ENCODE results near the gene GLOD5.

The GLOD5 gene

DNA sequence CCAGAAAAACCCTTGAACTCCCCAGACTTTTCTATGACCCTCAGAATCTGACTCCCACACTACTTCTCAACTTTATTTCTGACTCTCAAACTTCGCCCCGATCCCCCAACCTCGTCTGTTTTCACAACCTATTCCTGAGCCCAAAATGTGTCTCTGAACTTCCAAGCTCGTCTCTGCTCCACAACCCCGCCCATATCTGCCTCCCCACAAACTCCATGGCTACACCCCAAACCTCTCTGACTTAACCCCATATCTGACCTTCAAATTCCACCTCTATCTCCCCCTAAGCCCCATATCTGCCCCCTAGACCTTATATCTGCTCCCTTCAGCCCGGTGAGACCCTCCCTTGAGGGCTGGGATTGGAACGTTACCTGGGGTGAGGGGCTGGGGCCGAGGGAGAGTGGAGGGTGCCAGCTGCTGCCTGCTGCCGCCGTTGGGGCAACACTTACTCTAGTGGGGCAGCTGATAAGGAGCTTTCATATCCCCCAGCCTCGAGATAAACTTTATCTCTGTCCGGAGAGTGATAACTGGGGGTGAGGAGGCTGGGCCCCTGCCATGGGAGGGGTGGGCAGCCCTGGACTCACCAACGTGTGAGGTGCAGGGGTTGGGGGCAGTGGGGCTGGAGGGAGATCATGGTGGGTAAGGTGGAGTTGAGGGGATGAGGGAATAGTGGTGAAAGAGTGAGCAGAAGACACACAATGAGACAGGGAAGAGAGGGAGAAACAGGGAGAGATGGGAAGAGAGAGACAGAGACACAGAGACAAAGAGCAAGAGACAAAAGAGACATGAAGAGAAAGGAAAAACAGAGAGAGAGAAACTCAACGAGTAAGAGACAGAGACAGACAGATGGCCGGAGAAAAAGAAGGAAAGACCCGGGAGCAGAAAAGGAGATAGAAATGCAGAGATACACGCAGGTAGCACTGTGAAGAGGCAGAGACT lies 26.2 kb downstream of the GLOD5 start (continued):
- no peak for TF ChIP-seq PPARA (CRISPR knock-in tag; IDR thresholded peaks at IDR 0.05; ENCODE audit: borderline replicate concordance)
- TF ChIP-seq ZFP30 (CRISPR knock-in tag; IDR thresholded peaks at IDR 0.05) = no peak
- TF ChIP-seq ZNF565 (CRISPR knock-in tag; conservative IDR thresholded peaks at IDR 0.05; ENCODE audit: low read depth) = no peak
- no peak for TF ChIP-seq CSDC2 (CRISPR knock-in tag; IDR thresholded peaks at IDR 0.05)

- ATAC-seq = no peak
- no peak for TF ChIP-seq CREB5 (CRISPR knock-in tag; IDR thresholded peaks at IDR 0.05; ENCODE audit: low read depth)
Observed at GRCh38 chrX:48789366-48790220, 28.0 kb downstream of the GLOD5 start.

DNA sequence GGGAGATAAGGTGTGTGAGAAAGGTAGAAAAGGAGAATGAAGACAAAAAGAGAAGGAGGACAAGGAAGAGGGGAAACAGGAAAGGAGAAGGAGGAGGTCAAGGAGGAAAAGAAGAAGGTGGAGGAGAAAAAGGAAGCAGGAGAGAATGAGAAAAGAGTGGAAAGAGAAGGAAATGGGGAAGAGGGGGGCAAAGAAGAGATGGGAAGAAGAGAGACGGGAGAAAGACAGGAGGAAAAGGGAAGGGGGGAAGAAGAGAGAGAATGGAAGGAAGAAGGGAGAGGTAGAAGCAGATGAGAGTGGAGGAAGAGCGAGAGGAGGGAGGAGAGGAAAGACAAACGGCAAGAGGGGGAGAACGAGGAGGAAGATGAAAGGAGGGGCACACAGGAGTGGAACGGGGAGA lies 28.9 kb downstream of the GLOD5 start:
- TF ChIP-seq ESRRG (CRISPR knock-in tag; IDR thresholded peaks at IDR 0.05) = no peak
- no peak for TF ChIP-seq TOX (CRISPR knock-in tag; IDR thresholded peaks at IDR 0.05; ENCODE audit: borderline replicate concordance)
- no peak for TF ChIP-seq ZFP3 (CRISPR knock-in tag; IDR thresholded peaks at IDR 0.05)
- no peak for TF ChIP-seq ZFP30 (CRISPR knock-in tag; IDR thresholded peaks at IDR 0.05)
- TF ChIP-seq TSHZ2 (CRISPR knock-in tag; IDR thresholded peaks at IDR 0.05) = no peak
- TF ChIP-seq CREB5 (CRISPR knock-in tag; IDR thresholded peaks at IDR 0.05; ENCODE audit: low read depth) = no peak
- TF ChIP-seq ISL1 (CRISPR knock-in tag; IDR thresholded peaks at IDR 0.05) = no peak
- no peak for TF ChIP-seq ZNF8 (CRISPR knock-in tag; IDR thresholded peaks at IDR 0.05)
- TF ChIP-seq OSR1 (CRISPR knock-in tag; IDR thresholded peaks at IDR 0.05) = no peak
- TF ChIP-seq, protein P1, sequence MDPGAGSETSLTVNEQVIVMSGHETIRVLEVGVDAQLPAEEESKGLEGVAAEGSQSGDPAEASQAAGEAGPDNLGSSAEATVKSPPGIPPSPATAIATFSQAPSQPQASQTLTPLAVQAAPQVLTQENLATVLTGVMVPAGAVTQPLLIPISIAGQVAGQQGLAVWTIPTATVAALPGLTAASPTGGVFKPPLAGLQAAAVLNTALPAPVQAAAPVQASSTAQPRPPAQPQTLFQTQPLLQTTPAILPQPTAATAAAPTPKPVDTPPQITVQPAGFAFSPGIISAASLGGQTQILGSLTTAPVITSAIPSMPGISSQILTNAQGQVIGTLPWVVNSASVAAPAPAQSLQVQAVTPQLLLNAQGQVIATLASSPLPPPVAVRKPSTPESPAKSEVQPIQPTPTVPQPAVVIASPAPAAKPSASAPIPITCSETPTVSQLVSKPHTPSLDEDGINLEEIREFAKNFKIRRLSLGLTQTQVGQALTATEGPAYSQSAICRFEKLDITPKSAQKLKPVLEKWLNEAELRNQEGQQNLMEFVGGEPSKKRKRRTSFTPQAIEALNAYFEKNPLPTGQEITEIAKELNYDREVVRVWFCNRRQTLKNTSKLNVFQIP (CRISPR knock-in tag; IDR thresholded peaks at IDR 0.05; ENCODE audit: borderline replicate concordance, low read depth) = no peak
- no peak for TF ChIP-seq PPARA (CRISPR knock-in tag; IDR thresholded peaks at IDR 0.05; ENCODE audit: borderline replicate concordance)
- TF ChIP-seq, protein P2, sequence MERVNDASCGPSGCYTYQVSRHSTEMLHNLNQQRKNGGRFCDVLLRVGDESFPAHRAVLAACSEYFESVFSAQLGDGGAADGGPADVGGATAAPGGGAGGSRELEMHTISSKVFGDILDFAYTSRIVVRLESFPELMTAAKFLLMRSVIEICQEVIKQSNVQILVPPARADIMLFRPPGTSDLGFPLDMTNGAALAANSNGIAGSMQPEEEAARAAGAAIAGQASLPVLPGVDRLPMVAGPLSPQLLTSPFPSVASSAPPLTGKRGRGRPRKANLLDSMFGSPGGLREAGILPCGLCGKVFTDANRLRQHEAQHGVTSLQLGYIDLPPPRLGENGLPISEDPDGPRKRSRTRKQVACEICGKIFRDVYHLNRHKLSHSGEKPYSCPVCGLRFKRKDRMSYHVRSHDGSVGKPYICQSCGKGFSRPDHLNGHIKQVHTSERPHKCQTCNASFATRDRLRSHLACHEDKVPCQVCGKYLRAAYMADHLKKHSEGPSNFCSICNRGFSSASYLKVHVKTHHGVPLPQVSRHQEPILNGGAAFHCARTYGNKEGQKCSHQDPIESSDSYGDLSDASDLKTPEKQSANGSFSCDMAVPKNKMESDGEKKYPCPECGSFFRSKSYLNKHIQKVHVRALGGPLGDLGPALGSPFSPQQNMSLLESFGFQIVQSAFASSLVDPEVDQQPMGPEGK (CRISPR knock-in tag; IDR thresholded peaks at IDR 0.05; ENCODE audit: borderline replicate concordance) = no peak
- no peak for TF ChIP-seq CSRNP3 (CRISPR knock-in tag; IDR thresholded peaks at IDR 0.05)
- TF ChIP-seq ZNF70 (CRISPR knock-in tag; IDR thresholded peaks at IDR 0.05) = no peak
- TF ChIP-seq TCF4 (CRISPR knock-in tag; IDR thresholded peaks at IDR 0.05; ENCODE audit: borderline replicate concordance) = no peak
- no peak for TF ChIP-seq BACH2 (CRISPR knock-in tag; IDR thresholded peaks at IDR 0.05; ENCODE audit: borderline replicate concordance)
- ATAC-seq = no peak
